CD4-positive, alpha-beta T cell treated with Interleukin-15 for 1 hour (primary cell): ENCODE measurements around the gene TMEM151A.
"Not testable (repeated sequence)": the region's sequence is repeated elsewhere in the genome, so short reads cannot be mapped to it uniquely, and the experiment has no call there.

Experiments
- DNase-seq: peaks from one replicate; pipeline ENCODE4 v3.0.0-alpha.2; 2020

TMEM151A gene

GRCh38 chr11:66310324-66310723 is 18.6 kb downstream of the TMEM151A start:
- no peak for DNase-seq

GRCh38 chr11:66310803-66311440 is 19.2 kb downstream of the TMEM151A start:
- not testable (repeated sequence) for DNase-seq

- DNase-seq, result no peak
Observed at GRCh38 chr11:66311470-66311964, 19.8 kb downstream of the TMEM151A start.

- peak; percentile 99 for DNase-seq
Observed at GRCh38 chr11:66311965-66312548, 20.4 kb downstream of the TMEM151A start.

GRCh38 chr11:66312549-66313320 is 21.0 kb downstream of the TMEM151A start:
- DNase-seq, result peak; percentile 99

- no peak for DNase-seq
Observed at GRCh38 chr11:66313321-66314185, 21.9 kb downstream of the TMEM151A start.

- DNase-seq, result no peak
Observed at GRCh38 chr11:66314186-66314501, 22.4 kb downstream of the TMEM151A start.

GRCh38 chr11:66314561-66315497 is 23.1 kb downstream of the TMEM151A start:
- DNase-seq, result no peak

GRCh38 chr11:66315498-66315885 is 23.8 kb downstream of the TMEM151A start:
- no peak for DNase-seq

- no peak for DNase-seq
Observed at GRCh38 chr11:66315921-66316811, 24.5 kb downstream of the TMEM151A start.

GRCh38 chr11:66316849-66317251 is 25.2 kb downstream of the TMEM151A start, which contains the start of gene CD248:
Gene CD248 (minus strand): TSS chr11:66317044. CDS start chr11:66317027, 17 bp downstream.
- no peak for DNase-seq

GRCh38 chr11:66317322-66317722 is 25.6 kb downstream of the TMEM151A start:
- peak; percentile 66 for DNase-seq

- peak; percentile 89 for DNase-seq
Observed at GRCh38 chr11:66317723-66318599, 26.3 kb downstream of the TMEM151A start.

- DNase-seq, result no peak
Observed at GRCh38 chr11:66318600-66318970, 26.9 kb downstream of the TMEM151A start.

- DNase-seq, result not testable (repeated sequence)
Observed at GRCh38 chr11:66320289-66320688, 28.6 kb downstream of the TMEM151A start.

GRCh38 chr11:66320748-66321147 is 29.1 kb downstream of the TMEM151A start:
- DNase-seq, result not testable (repeated sequence)

GRCh38 chr11:66321606-66322005 is 29.9 kb downstream of the TMEM151A start:
- no peak for DNase-seq

- no peak for DNase-seq
Observed at GRCh38 chr11:66322732-66323427, 31.2 kb downstream of the TMEM151A start.

GRCh38 chr11:66323684-66324083 is 32.0 kb downstream of the TMEM151A start:
- no peak for DNase-seq
